Measurements from ENCODE around the gene KLC1. TPM values are rescaled to one million over a fixed set of nuclear protein-coding genes. Genes with fewer than 3 reads are reported as not detected.

KLC1 gene
- total and polyA plus RNA-seq, 2 of the 8 experiments (the other 6 are each of a cell fraction or from before 2014, with no cell fraction given), result 84.6 to 134 TPM

DNA sequence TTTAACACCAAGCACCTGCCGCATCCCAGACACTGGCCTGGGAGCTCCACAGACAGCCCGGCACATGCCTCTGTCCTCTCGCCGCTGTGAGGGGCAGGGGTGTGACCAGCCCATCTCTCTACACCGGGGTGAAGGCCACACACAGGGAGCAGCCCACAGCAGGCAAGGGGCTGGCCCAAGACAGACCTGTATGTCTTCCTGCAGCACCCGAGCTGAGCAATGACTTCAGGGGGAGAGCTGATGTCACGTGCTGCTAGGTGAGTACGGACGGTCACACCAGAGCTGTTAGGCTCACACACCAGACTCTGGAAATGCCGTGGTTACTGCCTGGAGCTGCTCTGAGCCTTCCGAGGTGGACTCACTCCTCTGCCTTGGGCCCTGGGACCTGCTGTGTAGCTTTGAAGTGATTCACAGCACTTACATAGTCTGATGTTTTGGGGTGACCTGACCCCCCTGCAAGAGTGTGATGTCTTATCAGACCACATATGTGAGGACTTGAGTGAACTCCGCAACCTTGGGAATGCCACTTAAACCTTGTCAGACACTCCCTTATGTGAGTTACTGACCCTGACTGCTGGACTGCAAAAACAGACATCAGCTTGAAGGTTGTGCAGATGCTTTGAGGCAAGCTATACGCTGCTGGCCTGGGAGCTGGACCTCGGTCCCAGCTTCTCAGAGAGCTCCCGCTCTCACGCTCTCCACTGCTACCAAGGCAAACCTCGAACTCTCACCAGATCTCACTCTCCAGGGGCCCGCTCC, 84.5 kb downstream of the KLC1 start:
- Histone ChIP-seq H3K4me3 (ENCODE audit: extremely low read depth in 1 of 4, insufficient read depth in 2 of 4, low read depth in 3 of 4, low read length in 4 of 4) (peak overlapping the region in 2 of 4 experiments; percentile 84 to 86; a peak in 2 of 8 replicates), H3K23ac (ENCODE audit: insufficient read length) (no peak overlapping the region), H3K23me2 (ENCODE audit: low read depth, low read length) (peaks cover 4% of the 10 kb centered on the region; the same call in 1 of the 2 replicates), H3K56ac (replicated peaks; ENCODE audit: insufficient read length, low read depth, low read length) (no peak overlapping the region), H3K4me1 (replicated peaks in 1 of 4; ENCODE audit: control insufficient read depth in 3 of 4, insufficient read depth in 4 of 4, low read length in 3 of 4) (peaks cover 0 to 17% (median 8%) of the 10 kb centered on the region in 4 experiments; a peak in 6 of 7 replicates), H3K9me3 (ENCODE audit: insufficient read depth in 2 of 2, low read depth in 1 of 2, low read length in 1 of 2) (no peaks in the 10 kb centered on the region), H3K36me3 (ENCODE audit: control insufficient read depth in 2 of 4, insufficient read depth in 4 of 4, low read length in 3 of 4) (peaks cover 5 to 20% (median 10%) of the 10 kb centered on the region in 4 experiments; a peak in 5 of 8 replicates), H3K14ac (ENCODE audit: insufficient read length) (no peak overlapping the region), H2BK120ac (replicated peaks; ENCODE audit: low read depth, low read length) (no peak overlapping the region), H2AFZ (ENCODE audit: low read length) (no peak overlapping the region), H4K20me1 (replicated peaks in 1 of 2; ENCODE audit: control insufficient read depth in 1 of 2, insufficient read depth in 2 of 2, low read length in 2 of 2) (peaks cover 19 to 49% of the 10 kb centered on the region in 2 experiments), H4K8ac (ENCODE audit: extremely low read depth, insufficient read depth, low read length) (no peak overlapping the region), H3K4ac (replicated peaks; ENCODE audit: insufficient read length, low read depth, low read length) (no peak overlapping the region), H2AK5ac (ENCODE audit: low read depth, low read length) (no peak overlapping the region), H3K9ac (replicated peaks in 1 of 4; ENCODE audit: extremely low read depth in 1 of 4, low read depth in 3 of 4, low read length in 3 of 4) (no peak overlapping the region; a peak in 2 of 7 replicates), H4K91ac (replicated peaks; ENCODE audit: insufficient read length, low read length) (peak overlapping the region; percentile 37), H2BK12ac (ENCODE audit: low read depth, low read length) (no peak overlapping the region), H2BK15ac (ENCODE audit: low read length) (no peak overlapping the region), H3K79me2 (ENCODE audit: control insufficient read depth in 1 of 2, insufficient read depth in 2 of 2, low read length in 2 of 2) (peaks cover 0 to 37% of the 10 kb centered on the region in 2 experiments; a peak in 3 of 4 replicates), H3K79me1 (ENCODE audit: low read depth, low read length) (peaks cover 18% of the 10 kb centered on the region), H2BK20ac (ENCODE audit: low read length) (no peak overlapping the region), H3K4me2 (ENCODE audit: insufficient read depth in 1 of 2, low read depth in 2 of 2, low read length in 2 of 2) (peak overlapping the region; percentile 55 to 72), H2BK5ac (ENCODE audit: low read depth, low read length) (no peak overlapping the region; the same call in 1 of the 2 replicates), H3K18ac (ENCODE audit: extremely low read depth, low read length) (no peak overlapping the region), H3K27me3 (replicated peaks in 1 of 4; ENCODE audit: control insufficient read depth in 3 of 4, extremely low read depth in 1 of 4, insufficient read depth in 3 of 4, low read length in 3 of 4) (no peaks in the 10 kb centered on the region), H3K27ac (ENCODE audit: low read depth, low read length) (no peak overlapping the region), H4K5ac (ENCODE audit: insufficient read length, low read depth, low read length) (no peak overlapping the region)
- POLR2A ChIA-PET (ENCODE audit: partially characterized antibody), result interaction anchor here (0.9 to 1.3 kb wide), 5 partner anchors 10 to 33 kb away, joined by 3 to 8 read pairs (median 3); no protein-coding TSS in a partner anchor
- CTCF ChIA-PET (ENCODE audit: partially characterized antibody), result interaction anchor here (0.5 to 1.9 kb wide), 7 partner anchors 14 to 197 kb away, joined by 3 to 8 read pairs (median 3); no protein-coding TSS in a partner anchor
- no peak for FAIRE-seq
- WGBS, 2 experiments (ENCODE audit: extremely low coverage in 1 of 2, insufficient coverage in 1 of 2, insufficient read length in 1 of 2, insufficient replicate concordance in 2 of 2, low coverage in 1 of 2, low lambda C conversion rate in 2 of 2, missing lambda C conversion rate in 1 of 2), result 91% methylated on average over 18 of the region's 18 CpGs; no CpG with 5 or more reads in 1 of the 2 experiments
- DNase-seq (ENCODE audit: low read depth in 1 of 2, low spot score in 2 of 2), result no peak
- no peak for TF ChIP-seq CHD2 (IDR thresholded peaks at IDR 0.05; ENCODE audit: low read length)
- TF ChIP-seq SP2 (IDR thresholded peaks at IDR 0.05; ENCODE audit: low read length), result no peak
- TF ChIP-seq SAP30 (IDR thresholded peaks at IDR 0.05; ENCODE audit: insufficient read depth, insufficient replicate concordance, low read length), result no peak
- TF ChIP-seq CTBP2 (IDR thresholded peaks at IDR 0.05; ENCODE audit: borderline replicate concordance, insufficient read depth, insufficient read length, low read length), result no peak
- TF ChIP-seq POLR2AphosphoS5 (IDR thresholded peaks at IDR 0.05; ENCODE audit: low read depth, low read length), result 0 out of 2 replicates have a peak, but pooled peaks have one; percentile 12
- no peak for TF ChIP-seq RBBP5 (IDR thresholded peaks at IDR 0.05; ENCODE audit: borderline replicate concordance, low read depth, low read length)
- no peak for TF ChIP-seq MAX (IDR thresholded peaks at IDR 0.05)
- TF ChIP-seq BCL11A (IDR thresholded peaks at IDR 0.05; ENCODE audit: low read depth in 2 of 2, low read length in 2 of 2), result no peak
- TF ChIP-seq, protein P1, sequence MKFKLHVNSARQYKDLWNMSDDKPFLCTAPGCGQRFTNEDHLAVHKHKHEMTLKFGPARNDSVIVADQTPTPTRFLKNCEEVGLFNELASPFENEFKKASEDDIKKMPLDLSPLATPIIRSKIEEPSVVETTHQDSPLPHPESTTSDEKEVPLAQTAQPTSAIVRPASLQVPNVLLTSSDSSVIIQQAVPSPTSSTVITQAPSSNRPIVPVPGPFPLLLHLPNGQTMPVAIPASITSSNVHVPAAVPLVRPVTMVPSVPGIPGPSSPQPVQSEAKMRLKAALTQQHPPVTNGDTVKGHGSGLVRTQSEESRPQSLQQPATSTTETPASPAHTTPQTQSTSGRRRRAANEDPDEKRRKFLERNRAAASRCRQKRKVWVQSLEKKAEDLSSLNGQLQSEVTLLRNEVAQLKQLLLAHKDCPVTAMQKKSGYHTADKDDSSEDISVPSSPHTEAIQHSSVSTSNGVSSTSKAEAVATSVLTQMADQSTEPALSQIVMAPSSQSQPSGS (IDR thresholded peaks at IDR 0.05; ENCODE audit: low read length), result no peak
